Cardiac fibroblast (primary cell): ENCODE results near the gene DHRS2.

Experiments used
- DNase-seq, 2 donors: peaks; one replicate each; pipeline versions ENCODE4 v3.0.0 to v3.0.0-alpha.2; 2010; ENCODE audit warnings: low read depth in 2 of 2
- H3K4me3 ChIP-seq, 2 donors: replicated peaks in 1 of 2; 1 replicate in 1 of 2; 2 replicates in 1 of 2; pipeline ENCODE4 v1.5.1; 2011; ENCODE audit warnings: low read depth in 2 of 2, low read length in 2 of 2, mild to moderate bottlenecking in 2 of 2, moderate library complexity in 1 of 2
- CTCF ChIP-seq: IDR thresholded peaks from one replicate; pipeline ENCODE4 v1.5.1; 2011; ENCODE audit warnings: low read depth, mild to moderate bottlenecking, low read length, inconsistent platforms

Gene DHRS2

GRCh38 chr14:23647619-23648018 is 11.5 kb downstream of the DHRS2 start:
- no peak overlapping the region for H3K4me3 ChIP-seq
- no peak for TF ChIP-seq CTCF
- DNase-seq, result no peak

GRCh38 chr14:23648764-23649460 is 12.7 kb downstream of the DHRS2 start:
- DNase-seq, result no peak
- no peak overlapping the region for H3K4me3 ChIP-seq
- TF ChIP-seq CTCF, result no peak

GRCh38 chr14:23650506-23650905 is 14.3 kb downstream of the DHRS2 start:
- no peak for TF ChIP-seq CTCF
- H3K4me3 ChIP-seq, result no peak overlapping the region
- no peak for DNase-seq

GRCh38 chr14:23653051-23653450 is 16.9 kb downstream of the DHRS2 start:
- TF ChIP-seq CTCF, result no peak
- H3K4me3 ChIP-seq, result no peak overlapping the region
- DNase-seq, result no peak

GRCh38 chr14:23654231-23654630 is 18.1 kb downstream of the DHRS2 start:
- no peak overlapping the region for H3K4me3 ChIP-seq
- DNase-seq, result no peak

GRCh38 chr14:23657959-23658470 is 21.9 kb downstream of the DHRS2 start:
- DNase-seq, result no peak
- H3K4me3 ChIP-seq, result no peak overlapping the region
- no peak for TF ChIP-seq CTCF

More at GRCh38 chr14:23654231-23654630, 18.1 kb downstream of the DHRS2 start:
- TF ChIP-seq CTCF, result no peak
